ENCODE measurements around the gene OXLD1.

OXLD1 gene

DNA sequence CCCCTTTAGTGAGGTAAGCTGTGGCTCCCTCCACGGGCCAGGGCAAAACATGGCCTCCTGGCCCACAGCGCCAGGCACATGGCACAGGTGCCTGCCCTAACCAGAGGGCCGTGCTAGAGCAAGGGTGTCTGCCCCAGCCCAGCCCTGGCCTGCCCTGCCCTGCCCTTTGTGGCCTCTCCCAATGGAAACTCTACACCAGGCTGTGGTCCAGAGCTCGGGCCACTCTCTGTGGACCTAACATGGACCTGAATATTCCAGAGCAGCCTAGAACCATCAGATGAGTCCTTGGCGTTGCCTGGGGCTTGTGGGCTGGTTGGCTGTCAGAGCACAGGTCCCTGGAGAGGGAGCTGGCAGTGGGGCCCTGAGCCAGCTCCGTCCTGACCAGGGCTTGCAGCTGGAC lies 28.8 kb upstream of the OXLD1 start:
- no peak for DNase-seq
- Histone ChIP-seq H3K4me3 (ENCODE audit: low read depth, low read length) (no peak overlapping the region), H3K27me3 (no peaks in the 10 kb centered on the region), H3K4me1 (no peaks in the 10 kb centered on the region), H3K36me3 (peaks cover 79% of the 10 kb centered on the region), H3K9me3 (no peaks in the 10 kb centered on the region)
- TF ChIP-seq, protein P1, sequence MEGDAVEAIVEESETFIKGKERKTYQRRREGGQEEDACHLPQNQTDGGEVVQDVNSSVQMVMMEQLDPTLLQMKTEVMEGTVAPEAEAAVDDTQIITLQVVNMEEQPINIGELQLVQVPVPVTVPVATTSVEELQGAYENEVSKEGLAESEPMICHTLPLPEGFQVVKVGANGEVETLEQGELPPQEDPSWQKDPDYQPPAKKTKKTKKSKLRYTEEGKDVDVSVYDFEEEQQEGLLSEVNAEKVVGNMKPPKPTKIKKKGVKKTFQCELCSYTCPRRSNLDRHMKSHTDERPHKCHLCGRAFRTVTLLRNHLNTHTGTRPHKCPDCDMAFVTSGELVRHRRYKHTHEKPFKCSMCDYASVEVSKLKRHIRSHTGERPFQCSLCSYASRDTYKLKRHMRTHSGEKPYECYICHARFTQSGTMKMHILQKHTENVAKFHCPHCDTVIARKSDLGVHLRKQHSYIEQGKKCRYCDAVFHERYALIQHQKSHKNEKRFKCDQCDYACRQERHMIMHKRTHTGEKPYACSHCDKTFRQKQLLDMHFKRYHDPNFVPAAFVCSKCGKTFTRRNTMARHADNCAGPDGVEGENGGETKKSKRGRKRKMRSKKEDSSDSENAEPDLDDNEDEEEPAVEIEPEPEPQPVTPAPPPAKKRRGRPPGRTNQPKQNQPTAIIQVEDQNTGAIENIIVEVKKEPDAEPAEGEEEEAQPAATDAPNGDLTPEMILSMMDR (IDR thresholded peaks at IDR 0.05; ENCODE audit: low read depth, low read length) = no peak

DNA sequence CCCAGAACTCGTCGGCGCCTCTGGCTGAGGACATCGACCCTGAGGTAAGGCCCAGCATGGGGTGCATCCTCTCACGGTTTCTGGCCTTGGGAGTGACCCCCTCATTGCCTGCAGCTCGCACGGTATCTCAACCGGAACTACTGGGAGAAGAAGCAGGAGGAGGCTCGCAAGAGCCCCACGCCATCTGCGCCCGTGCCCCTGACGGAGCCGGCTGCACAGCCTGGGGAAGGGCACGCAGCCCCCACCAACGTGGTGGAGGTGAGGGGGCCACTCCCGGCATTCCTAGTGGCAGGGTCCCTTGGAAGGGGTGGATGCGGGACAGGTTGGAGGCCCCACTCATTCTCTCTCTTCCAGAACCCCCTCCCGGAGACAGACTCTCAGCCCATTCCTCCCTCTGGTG lies 28.4 kb upstream of the OXLD1 start:
- Histone ChIP-seq H3K27me3 (no peaks in the 10 kb centered on the region), H3K9me3 (no peaks in the 10 kb centered on the region), H3K4me1 (no peaks in the 10 kb centered on the region), H3K36me3 (peaks cover 81% of the 10 kb centered on the region), H3K4me3 (ENCODE audit: low read depth, low read length) (no peak overlapping the region)
- DNase-seq = no peak
- TF ChIP-seq, protein P1 (IDR thresholded peaks at IDR 0.05; ENCODE audit: low read depth, low read length) = no peak

DNA sequence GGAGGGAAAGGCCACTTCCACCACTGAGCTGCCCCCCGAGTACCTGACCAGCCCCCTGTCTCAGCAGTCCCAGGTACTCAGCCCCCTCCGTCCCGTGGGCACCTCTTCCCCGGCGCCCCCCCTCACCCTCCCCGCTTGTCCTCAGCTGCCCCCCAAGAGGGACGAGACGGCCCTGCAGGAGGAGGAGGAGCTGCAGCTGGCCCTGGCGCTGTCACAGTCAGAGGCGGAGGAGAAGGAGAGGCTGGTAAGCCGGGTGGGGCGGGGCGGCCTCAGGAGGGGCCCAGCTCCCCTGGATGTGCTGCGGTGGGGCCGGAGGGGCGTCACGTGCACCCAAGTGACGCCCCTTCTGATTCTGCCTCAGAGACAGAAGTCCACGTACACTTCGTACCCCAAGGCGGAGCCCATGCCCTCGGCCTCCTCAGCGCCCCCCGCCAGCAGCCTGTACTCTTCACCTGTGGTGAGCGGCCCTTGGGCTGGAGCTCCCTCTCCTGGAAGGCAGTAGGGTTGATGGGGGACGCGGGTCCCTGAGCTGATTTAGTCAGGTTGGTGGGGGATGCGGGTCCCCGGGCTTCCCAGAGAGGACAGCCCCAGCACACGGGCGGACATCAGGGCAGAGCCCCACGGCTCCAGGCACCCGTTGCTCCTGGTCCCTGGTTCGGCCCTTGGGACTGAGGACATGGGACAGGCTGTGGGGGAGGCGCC lies 27.3 kb upstream of the OXLD1 start:
- TF ChIP-seq, protein P1 (IDR thresholded peaks at IDR 0.05; ENCODE audit: low read depth, low read length) = 0 out of 2 replicates have a peak, but pooled peaks have one; percentile 12
- H3K27me3 ChIP-seq = no peaks in the 10 kb centered on the region
- peaks cover 92% of the 10 kb centered on the region for H3K36me3 ChIP-seq
- H3K4me3 ChIP-seq (ENCODE audit: low read depth, low read length) = no peak overlapping the region
- DNase-seq = no peak
- no peaks in the 10 kb centered on the region for H3K9me3 ChIP-seq
- H3K4me1 ChIP-seq = no peaks in the 10 kb centered on the region

DNA sequence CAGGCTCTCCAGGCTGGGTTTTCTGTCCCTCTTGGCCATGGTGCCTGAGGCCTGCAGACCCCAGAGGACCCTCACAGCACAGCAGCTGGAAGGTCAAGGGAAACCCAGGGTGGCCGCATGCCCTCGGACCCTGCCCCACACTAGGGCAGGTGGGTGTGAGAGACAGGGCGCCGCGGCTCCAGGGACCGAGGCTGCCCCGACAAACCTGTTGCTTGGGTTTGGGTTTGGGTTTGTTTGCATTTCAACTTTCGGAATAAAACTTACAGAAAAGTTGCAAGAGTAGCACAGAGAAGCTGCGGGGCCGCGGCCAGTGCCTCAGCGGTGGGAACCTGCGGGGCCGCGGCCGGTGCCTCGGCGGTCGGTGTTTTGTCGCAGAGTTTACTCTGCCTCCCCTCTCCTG lies 25.2 kb upstream of the OXLD1 start:
- Histone ChIP-seq H3K4me1 (no peaks in the 10 kb centered on the region), H3K36me3 (peaks cover 95% of the 10 kb centered on the region), H3K9me3 (no peaks in the 10 kb centered on the region), H3K4me3 (ENCODE audit: low read depth, low read length) (no peak overlapping the region), H3K27me3 (no peaks in the 10 kb centered on the region)
- TF ChIP-seq, protein P1 (IDR thresholded peaks at IDR 0.05; ENCODE audit: low read depth, low read length) = no peak
- DNase-seq = no peak

DNA sequence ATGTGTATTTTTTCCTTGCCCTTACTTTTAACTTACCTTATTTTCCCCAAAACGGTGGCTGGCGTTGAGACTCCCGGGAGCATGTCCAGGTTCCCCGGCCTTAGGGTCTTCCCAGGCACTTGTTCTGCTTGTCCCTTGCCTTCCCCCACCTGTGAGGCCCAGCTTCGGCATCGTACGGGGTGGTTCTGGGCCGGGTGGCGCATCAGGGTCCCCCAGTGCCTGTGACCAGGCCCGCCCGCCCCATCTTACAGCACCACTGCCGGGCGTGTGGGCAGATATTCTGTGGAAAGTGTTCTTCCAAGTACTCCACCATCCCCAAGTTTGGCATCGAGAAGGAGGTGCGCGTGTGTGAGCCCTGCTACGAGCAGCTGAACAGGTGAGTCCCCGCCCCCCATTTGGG lies 24.8 kb upstream of the OXLD1 start:
- TF ChIP-seq, protein P1 (IDR thresholded peaks at IDR 0.05; ENCODE audit: low read depth, low read length) = no peak
- no peak for DNase-seq
- Histone ChIP-seq H3K9me3 (no peaks in the 10 kb centered on the region), H3K36me3 (peaks cover 95% of the 10 kb centered on the region), H3K4me1 (no peaks in the 10 kb centered on the region), H3K4me3 (ENCODE audit: low read depth, low read length) (no peak overlapping the region), H3K27me3 (no peaks in the 10 kb centered on the region)

DNA sequence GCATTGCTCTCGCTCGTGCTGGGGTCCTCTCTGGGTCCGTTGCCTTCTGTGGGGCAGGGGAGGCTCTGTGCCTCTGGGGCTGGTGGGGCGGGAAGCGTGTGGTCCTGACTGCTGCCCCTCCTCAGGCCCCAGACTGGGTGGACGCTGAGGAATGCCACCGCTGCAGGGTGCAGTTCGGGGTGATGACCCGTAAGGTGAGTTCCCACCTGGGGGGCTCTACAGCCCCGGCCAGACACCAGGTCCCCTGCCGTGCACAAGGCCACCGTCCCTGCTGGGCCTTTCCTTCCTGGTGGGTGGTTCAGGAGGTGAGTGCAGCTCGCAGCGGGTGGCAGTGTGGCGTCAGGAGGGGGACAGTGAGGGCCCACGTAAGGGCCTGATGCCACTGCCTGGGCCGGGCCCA lies 24.1 kb upstream of the OXLD1 start:
- TF ChIP-seq, protein P1 (IDR thresholded peaks at IDR 0.05; ENCODE audit: low read depth, low read length) = no peak
- no peaks in the 10 kb centered on the region for H3K4me1 ChIP-seq
- peaks cover 93% of the 10 kb centered on the region for H3K36me3 ChIP-seq
- DNase-seq = no peak
- no peak overlapping the region for H3K4me3 ChIP-seq (ENCODE audit: low read depth, low read length)
- H3K27me3 ChIP-seq = no peaks in the 10 kb centered on the region
- no peaks in the 10 kb centered on the region for H3K9me3 ChIP-seq
